ENCODE measurements around the gene BUB1. TPM values are rescaled to one million over a fixed set of nuclear protein-coding genes. Genes with fewer than 3 reads are reported as not detected.
"Not testable (repeated sequence)": the region's sequence is repeated elsewhere in the genome, so short reads cannot be mapped to it uniquely, and the experiment has no call there.

BUB1 gene
- total RNA-seq, 1 experiment from 2014 or later = 113 TPM

- DNase-seq (ENCODE audit: low spot score) = no peak
Measured at GRCh38 chr2:110655701-110656100, 22.2 kb downstream of the BUB1 start.

GRCh38 chr2:110653861-110654260, 24.0 kb downstream of the BUB1 start:
- no peak for DNase-seq (ENCODE audit: low spot score)

- no peak for DNase-seq (ENCODE audit: low spot score)
Measured at GRCh38 chr2:110650346-110650745, 27.5 kb downstream of the BUB1 start.

- DNase-seq (ENCODE audit: low spot score) = no peak
Measured at GRCh38 chr2:110647777-110648176, 30.1 kb downstream of the BUB1 start.

GRCh38 chr2:110645616-110646015, 32.2 kb downstream of the BUB1 start:
- no peak for DNase-seq (ENCODE audit: low spot score)

- DNase-seq (ENCODE audit: low spot score) = no peak
Measured at GRCh38 chr2:110644357-110644756, 33.5 kb downstream of the BUB1 start.

- DNase-seq (ENCODE audit: low spot score) = no peak
Measured at GRCh38 chr2:110642360-110642759, 35.5 kb downstream of the BUB1 start.

- DNase-seq (ENCODE audit: low spot score) = no peak
Measured at GRCh38 chr2:110639972-110640371, 37.9 kb downstream of the BUB1 start.

GRCh38 chr2:110638952-110639695, 38.7 kb downstream of the BUB1 start:
- DNase-seq (ENCODE audit: low spot score) = no peak

GRCh38 chr2:110638004-110638403, 39.9 kb downstream of the BUB1 start:
- DNase-seq (ENCODE audit: low spot score) = no peak

- DNase-seq (ENCODE audit: low spot score) = no peak
Measured at GRCh38 chr2:110637093-110637492, 40.8 kb downstream of the BUB1 start.

GRCh38 chr2:110635949-110636628, 41.8 kb downstream of the BUB1 start:
- not testable (repeated sequence) for DNase-seq (ENCODE audit: low spot score)

GRCh38 chr2:110627348-110627747, 50.5 kb downstream of the BUB1 start:
- DNase-seq (ENCODE audit: low spot score) = not testable (repeated sequence)

GRCh38 chr2:110619326-110619939, 58.4 kb downstream of the BUB1 start:
- DNase-seq (ENCODE audit: low spot score) = not testable (repeated sequence)

GRCh38 chr2:110613927-110614326, 63.9 kb downstream of the BUB1 start:
- DNase-seq (ENCODE audit: low spot score) = not testable (repeated sequence)

- DNase-seq (ENCODE audit: low spot score) = not testable (repeated sequence)
Measured at GRCh38 chr2:110610613-110611250, 67.1 kb downstream of the BUB1 start.

GRCh38 chr2:110609843-110610612, 67.8 kb downstream of the BUB1 start:
- not testable (repeated sequence) for DNase-seq (ENCODE audit: low spot score)

- not testable (repeated sequence) for DNase-seq (ENCODE audit: low spot score)
Measured at GRCh38 chr2:110608788-110609502, 68.9 kb downstream of the BUB1 start.

- DNase-seq (ENCODE audit: low spot score) = not testable (repeated sequence)
Measured at GRCh38 chr2:110605057-110605456, 72.8 kb downstream of the BUB1 start.

- not testable (repeated sequence) for DNase-seq (ENCODE audit: low spot score)
Measured at GRCh38 chr2:110603917-110604591, 73.8 kb downstream of the BUB1 start.

All from A172 (cell line).